Osteocyte (in vitro differentiated cells): ENCODE results near the gene NETO2. TPM values are rescaled to one million over a fixed set of nuclear protein-coding genes. Genes with fewer than 3 reads are reported as not detected.
"Not testable (repeated sequence)": the region's sequence is repeated elsewhere in the genome, so short reads cannot be mapped to it uniquely, and the experiment has no call there.

Experiments
- DNase-seq: peaks from one replicate; pipeline ENCODE4 v3.0.0; 2021; ENCODE audit warnings: mixed read lengths; ENCODE audit not compliant: unreplicated experiment; ENCODE audit errors: extremely low spot score
- H3K27ac Mint-ChIP-seq: one replicate; pipeline ENCODE4 v1.8.0; 2021; ENCODE audit warnings: mild to moderate bottlenecking, mixed read lengths; ENCODE audit not compliant: unreplicated experiment
- H3K27me3 Mint-ChIP-seq: one replicate; pipeline ENCODE4 v1.8.0; 2021; ENCODE audit warnings: mixed read lengths; ENCODE audit not compliant: unreplicated experiment
- H3K36me3 Mint-ChIP-seq: one replicate; pipeline ENCODE4 v1.8.0; 2021; ENCODE audit warnings: mixed read lengths; ENCODE audit not compliant: unreplicated experiment
- H3K4me1 Mint-ChIP-seq: one replicate; pipeline ENCODE4 v1.8.0; 2021; ENCODE audit warnings: mixed read lengths; ENCODE audit not compliant: unreplicated experiment
- H3K4me3 Mint-ChIP-seq: one replicate; pipeline ENCODE4 v1.8.0; 2021; ENCODE audit warnings: mild to moderate bottlenecking, moderate library complexity, mixed read lengths; ENCODE audit not compliant: unreplicated experiment
- H3K9me3 Mint-ChIP-seq: one replicate; pipeline ENCODE4 v1.8.0; 2021; ENCODE audit warnings: mixed read lengths; ENCODE audit not compliant: unreplicated experiment
- CTCF ChIP-seq: fragments of 200-600 bp; sonication (generic); IDR thresholded peaks from 2 replicates; pipeline ENCODE4 v1.5.0; 2021; ENCODE audit warnings: antibody characterized with exemption, mild to moderate bottlenecking, moderate library complexity
- long read RNA-seq: library from polyadenylated mRNA; unstranded; transcript quantifications from one replicate; pipeline ENCODE4 v2.0.0, GENCODE V29; 2021
- total RNA-seq: library from RNA; stranded (reverse); gene quantifications from 2 replicates; pipeline ENCODE4 v1.2.1, GENCODE V29; 2021

The NETO2 gene, protein sequence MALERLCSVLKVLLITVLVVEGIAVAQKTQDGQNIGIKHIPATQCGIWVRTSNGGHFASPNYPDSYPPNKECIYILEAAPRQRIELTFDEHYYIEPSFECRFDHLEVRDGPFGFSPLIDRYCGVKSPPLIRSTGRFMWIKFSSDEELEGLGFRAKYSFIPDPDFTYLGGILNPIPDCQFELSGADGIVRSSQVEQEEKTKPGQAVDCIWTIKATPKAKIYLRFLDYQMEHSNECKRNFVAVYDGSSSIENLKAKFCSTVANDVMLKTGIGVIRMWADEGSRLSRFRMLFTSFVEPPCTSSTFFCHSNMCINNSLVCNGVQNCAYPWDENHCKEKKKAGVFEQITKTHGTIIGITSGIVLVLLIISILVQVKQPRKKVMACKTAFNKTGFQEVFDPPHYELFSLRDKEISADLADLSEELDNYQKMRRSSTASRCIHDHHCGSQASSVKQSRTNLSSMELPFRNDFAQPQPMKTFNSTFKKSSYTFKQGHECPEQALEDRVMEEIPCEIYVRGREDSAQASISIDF
- total RNA-seq: 16.7 and 21.3 TPM in 2 replicates
- long read RNA-seq, full-length matches to known transcripts: 1 of 9 reads
- long read RNA-seq, partial matches to known transcripts: 3 of 9 reads
- long read RNA-seq, other reads (novel, unspliced or antisense): 5 of 9 reads

DNA sequence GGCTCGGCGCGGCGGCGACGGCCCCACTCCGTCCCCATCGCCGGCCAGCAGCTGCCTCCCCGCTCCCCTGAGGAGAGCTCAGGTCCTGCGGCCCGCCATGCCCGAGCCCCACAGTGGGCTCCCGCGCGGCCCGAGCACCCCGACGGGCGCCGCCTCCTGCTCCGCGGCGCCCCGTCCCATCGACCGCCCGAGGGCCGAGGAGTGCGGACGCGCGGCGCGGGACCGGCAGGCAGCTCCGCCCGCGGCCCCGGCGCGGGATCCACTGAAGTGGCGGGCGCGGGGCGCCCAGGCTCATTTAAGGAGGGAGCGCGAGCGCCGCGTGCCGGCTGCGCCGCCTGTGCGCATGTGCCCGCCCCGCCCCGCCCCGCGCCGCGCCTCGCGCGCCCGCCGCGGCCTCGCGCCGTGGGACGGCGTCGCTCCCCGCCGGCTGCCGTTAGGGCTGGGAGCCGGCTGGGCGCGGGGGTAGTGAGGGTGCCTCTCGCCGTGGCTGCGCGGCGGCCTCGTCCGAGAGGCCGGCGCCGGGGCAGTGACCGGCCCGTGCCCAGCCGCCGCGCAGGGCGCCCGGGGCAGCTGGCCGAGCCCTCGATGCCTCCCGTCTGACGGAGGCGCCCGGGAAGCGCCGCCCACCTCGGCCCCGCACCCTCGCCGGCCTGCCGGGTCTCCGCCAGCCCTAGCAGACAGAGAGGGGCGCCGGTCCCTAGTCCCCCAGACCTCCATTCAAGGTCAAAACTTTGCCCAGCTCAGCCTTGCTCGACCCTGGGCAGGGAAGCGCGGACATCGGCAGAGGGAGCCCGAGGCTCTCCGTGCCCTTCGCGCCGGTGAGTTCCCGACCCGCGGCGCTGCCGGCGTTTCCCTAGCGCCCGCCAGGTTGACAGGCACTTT, at the start of gene NETO2:
Gene NETO2, minus strand, starts transcription at position 269 of the 882 bp plus-strand sequence. CDS start 333 bp downstream, outside the sequence.
- peaks cover 8% of the 10 kb centered on the region for H3K4me1 Mint-ChIP-seq
- no peaks in the 10 kb centered on the region for H3K27me3 Mint-ChIP-seq
- H3K4me3 Mint-ChIP-seq: peak within 1 kb of the TSS; percentile 84
- H3K27ac Mint-ChIP-seq: peak within 1 kb of the TSS; percentile 23
- H3K36me3 Mint-ChIP-seq: no peaks in the 10 kb centered on the region
- H3K9me3 Mint-ChIP-seq: no peaks in the 10 kb centered on the region
- TF ChIP-seq CTCF: peak; percentile 75
- peak; percentile 85 for DNase-seq

DNA sequence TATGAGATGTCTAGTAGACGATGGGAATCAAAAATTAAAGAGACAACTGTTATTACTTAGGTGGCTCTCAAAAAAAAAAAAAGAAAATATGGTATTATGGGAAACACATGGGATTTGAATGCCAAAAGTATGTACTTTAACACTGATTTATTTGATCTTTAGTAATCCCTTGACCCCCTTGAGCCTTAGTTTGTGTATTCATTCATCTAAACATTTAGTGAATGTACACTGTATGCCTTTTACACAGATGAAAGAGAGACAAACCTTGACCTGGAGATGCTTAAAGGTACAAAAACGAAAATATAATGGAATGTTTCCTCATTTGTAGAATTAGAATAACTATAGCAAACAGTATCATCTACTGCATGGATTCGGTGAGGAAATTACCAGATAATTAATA, 38.6 kb upstream of the NETO2 start:
- TF ChIP-seq CTCF: no peak
- Mint-ChIP-seq H3K4me1 (no peaks in the 10 kb centered on the region), H3K9me3 (peaks cover 5% of the 10 kb centered on the region), H3K27me3 (no peaks in the 10 kb centered on the region), H3K27ac (no peak overlapping the region), H3K4me3 (no peak overlapping the region), H3K36me3 (peaks cover 12% of the 10 kb centered on the region)
- no peak for DNase-seq

GRCh38 chr16:47181066-47181465, 37.3 kb upstream of the NETO2 start:
- peaks cover 12% of the 10 kb centered on the region for H3K36me3 Mint-ChIP-seq

GRCh38 chr16:47180073-47180472, 36.3 kb upstream of the NETO2 start:
- no peak overlapping the region for H3K4me3 Mint-ChIP-seq
- no peak for DNase-seq
- no peaks in the 10 kb centered on the region for H3K4me1 Mint-ChIP-seq
- H3K9me3 Mint-ChIP-seq: peaks cover 5% of the 10 kb centered on the region
- no peak for TF ChIP-seq CTCF
- peaks cover 12% of the 10 kb centered on the region for H3K36me3 Mint-ChIP-seq
- H3K27me3 Mint-ChIP-seq: no peaks in the 10 kb centered on the region
- no peak overlapping the region for H3K27ac Mint-ChIP-seq

More at GRCh38 chr16:47181066-47181465, 37.3 kb upstream of the NETO2 start:
- H3K4me3 Mint-ChIP-seq, H3K27me3 Mint-ChIP-seq, H3K9me3 Mint-ChIP-seq, H3K27ac Mint-ChIP-seq, H3K4me1 Mint-ChIP-seq, DNase-seq: not testable (repeated sequence)

DNA sequence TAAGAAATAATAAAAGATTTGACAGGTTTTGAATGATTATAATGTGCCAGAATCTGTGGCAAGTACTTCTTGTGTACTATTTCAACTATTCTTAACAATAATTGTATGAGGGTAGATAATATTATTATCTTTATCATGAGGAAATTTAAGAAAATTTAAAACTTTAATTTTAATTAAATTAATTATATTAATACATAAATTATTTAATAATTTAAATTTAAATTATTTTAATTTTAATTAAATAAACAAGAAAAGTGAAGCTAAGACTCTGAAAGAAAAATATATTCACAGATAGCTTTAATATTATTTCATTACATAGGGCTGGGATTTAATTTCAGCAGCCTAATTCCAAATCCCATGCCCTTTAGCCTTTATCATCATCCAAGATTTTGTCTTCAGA, 31.4 kb upstream of the NETO2 start:
- Mint-ChIP-seq H3K27me3 (no peaks in the 10 kb centered on the region), H3K9me3 (no peaks in the 10 kb centered on the region), H3K27ac (no peak overlapping the region), H3K4me3 (no peak overlapping the region), H3K36me3 (peaks cover 5% of the 10 kb centered on the region), H3K4me1 (no peaks in the 10 kb centered on the region)
- no peak for TF ChIP-seq CTCF
- no peak for DNase-seq
